Measurements from ENCODE around the gene MAP3K7CL. TPM values are rescaled to one million over a fixed set of nuclear protein-coding genes. Genes with fewer than 3 reads are reported as not detected.

Gene MAP3K7CL
- polyA plus RNA-seq, 1 donor (not counting 4 experiments of a cell fraction or from before 2014, with no cell fraction given), result 17.3 TPM

GRCh38 chr21:29218749-29219148 lies 88.3 kb downstream of the MAP3K7CL start:
- FAIRE-seq (no peak), DNase-seq (ENCODE audit: low read depth, low spot score) (no peak)
- H3K9me3 ChIP-seq (ENCODE audit: control insufficient read depth, low read depth, low read length), result no peaks in the 10 kb centered on the region
- H2AFZ ChIP-seq (ENCODE audit: control insufficient read depth, low read length), result no peak overlapping the region
- dilution Hi-C loops (cut with MboI; ENCODE audit: extremely low pct_ligation_motif_present, low sequenced_read_pairs), result no loop called here
- H3K27me3 ChIP-seq (ENCODE audit: control insufficient read depth, extremely low read depth, insufficient read depth, low read length), result no peaks in the 10 kb centered on the region
- no peak overlapping the region for H3K9ac ChIP-seq (ENCODE audit: control insufficient read depth, extremely low read depth, insufficient read depth, low read length)
- H3K4me1 ChIP-seq (ENCODE audit: control insufficient read depth, extremely low read depth, insufficient read depth, low read length), result peaks cover 16% of the 10 kb centered on the region
- no peak overlapping the region for H3K4me3 ChIP-seq (ENCODE audit: control insufficient read depth in 2 of 3, extremely low read depth in 1 of 3, insufficient read depth in 2 of 3, low read depth in 1 of 3, low read length in 3 of 3)
- H3K4me2 ChIP-seq (ENCODE audit: control insufficient read depth, extremely low read depth, insufficient read depth, low read depth, low read length), result no peak overlapping the region
- TF ChIP-seq EZH2 (IDR thresholded peaks at IDR 0.05; ENCODE audit: low read length), result no peak
- TF ChIP-seq, protein P1, sequence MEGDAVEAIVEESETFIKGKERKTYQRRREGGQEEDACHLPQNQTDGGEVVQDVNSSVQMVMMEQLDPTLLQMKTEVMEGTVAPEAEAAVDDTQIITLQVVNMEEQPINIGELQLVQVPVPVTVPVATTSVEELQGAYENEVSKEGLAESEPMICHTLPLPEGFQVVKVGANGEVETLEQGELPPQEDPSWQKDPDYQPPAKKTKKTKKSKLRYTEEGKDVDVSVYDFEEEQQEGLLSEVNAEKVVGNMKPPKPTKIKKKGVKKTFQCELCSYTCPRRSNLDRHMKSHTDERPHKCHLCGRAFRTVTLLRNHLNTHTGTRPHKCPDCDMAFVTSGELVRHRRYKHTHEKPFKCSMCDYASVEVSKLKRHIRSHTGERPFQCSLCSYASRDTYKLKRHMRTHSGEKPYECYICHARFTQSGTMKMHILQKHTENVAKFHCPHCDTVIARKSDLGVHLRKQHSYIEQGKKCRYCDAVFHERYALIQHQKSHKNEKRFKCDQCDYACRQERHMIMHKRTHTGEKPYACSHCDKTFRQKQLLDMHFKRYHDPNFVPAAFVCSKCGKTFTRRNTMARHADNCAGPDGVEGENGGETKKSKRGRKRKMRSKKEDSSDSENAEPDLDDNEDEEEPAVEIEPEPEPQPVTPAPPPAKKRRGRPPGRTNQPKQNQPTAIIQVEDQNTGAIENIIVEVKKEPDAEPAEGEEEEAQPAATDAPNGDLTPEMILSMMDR (optimal IDR thresholded peaks at IDR 0.05 in 1 of 3, IDR thresholded peaks at IDR 0.05 in 1 of 3, conservative IDR thresholded peaks at IDR 0.05 in 1 of 3; ENCODE audit: extremely low read depth in 1 of 3, insufficient read depth in 2 of 3, low read length in 3 of 3), result no peak
- H4K20me1 ChIP-seq (ENCODE audit: control insufficient read depth, extremely low read depth, insufficient read depth, low read length), result no peaks in the 10 kb centered on the region
- peak overlapping the region; percentile 29 for H3K27ac ChIP-seq (ENCODE audit: control insufficient read depth, insufficient read depth, low read length)
- H3K36me3 ChIP-seq (ENCODE audit: control insufficient read depth in 2 of 2, extremely low read depth in 1 of 2, insufficient read depth in 2 of 2, low read length in 2 of 2), result no peaks in the 10 kb centered on the region
- no peaks in the 10 kb centered on the region for H3K79me2 ChIP-seq (ENCODE audit: control insufficient read depth, insufficient read depth, low read length)
- no peaks in the 10 kb centered on the region for H3K9me1 ChIP-seq (ENCODE audit: control insufficient read depth, extremely low read depth, insufficient read depth, low read length)

DNA sequence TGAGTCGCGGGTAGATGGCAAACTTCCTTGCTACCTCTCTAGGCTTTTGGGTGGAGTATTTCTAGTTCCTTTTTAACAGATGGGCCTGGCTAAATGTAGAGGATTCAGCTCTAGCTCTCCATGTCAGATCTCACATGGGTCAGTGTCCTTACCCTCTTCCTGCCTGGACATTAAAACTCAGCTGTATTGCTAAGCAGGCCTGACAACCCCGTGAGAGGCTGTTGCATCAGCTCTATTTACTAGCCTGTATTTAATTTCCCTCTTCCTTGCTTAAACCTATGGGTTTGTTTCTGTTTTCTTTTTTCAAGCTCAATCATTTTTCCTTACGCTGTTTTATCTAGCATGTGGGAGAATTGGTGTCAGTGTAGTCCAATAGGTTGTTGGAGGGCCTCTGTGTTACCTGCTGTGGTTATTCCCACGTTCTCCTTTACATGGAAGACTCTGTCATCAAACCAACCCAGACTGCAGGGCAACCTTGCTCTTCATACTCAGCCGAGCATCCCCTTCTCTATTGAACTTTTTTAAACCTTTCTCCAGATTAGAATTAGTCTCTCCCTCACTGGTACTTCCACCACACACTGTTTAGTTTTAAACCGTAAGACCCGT lies 88.8 kb downstream of the MAP3K7CL start:
- no peaks in the 10 kb centered on the region for H3K9me3 ChIP-seq (ENCODE audit: control insufficient read depth, low read depth, low read length)
- no peaks in the 10 kb centered on the region for H3K27me3 ChIP-seq (ENCODE audit: control insufficient read depth, extremely low read depth, insufficient read depth, low read length)
- dilution Hi-C loops (cut with MboI; ENCODE audit: extremely low pct_ligation_motif_present, low sequenced_read_pairs), result no loop called here
- no peaks in the 10 kb centered on the region for H3K79me2 ChIP-seq (ENCODE audit: control insufficient read depth, insufficient read depth, low read length)
- H3K4me1 ChIP-seq (ENCODE audit: control insufficient read depth, extremely low read depth, insufficient read depth, low read length), result peaks cover 16% of the 10 kb centered on the region
- no peak overlapping the region for H3K4me2 ChIP-seq (ENCODE audit: control insufficient read depth, extremely low read depth, insufficient read depth, low read depth, low read length)
- no peak overlapping the region for H3K9ac ChIP-seq (ENCODE audit: control insufficient read depth, extremely low read depth, insufficient read depth, low read length)
- H3K9me1 ChIP-seq (ENCODE audit: control insufficient read depth, extremely low read depth, insufficient read depth, low read length), result no peaks in the 10 kb centered on the region
- FAIRE-seq, result peak; percentile 39
- DNase-seq (ENCODE audit: low read depth, low spot score), result no peak
- TF ChIP-seq EZH2 (IDR thresholded peaks at IDR 0.05; ENCODE audit: low read length), result no peak
- TF ChIP-seq, protein P1 (optimal IDR thresholded peaks at IDR 0.05 in 1 of 3, IDR thresholded peaks at IDR 0.05 in 1 of 3, conservative IDR thresholded peaks at IDR 0.05 in 1 of 3; ENCODE audit: extremely low read depth in 1 of 3, insufficient read depth in 2 of 3, low read length in 3 of 3), result no peak
- H2AFZ ChIP-seq (ENCODE audit: control insufficient read depth, low read length), result no peak overlapping the region
- peak overlapping the region; percentile 29 for H3K27ac ChIP-seq (ENCODE audit: control insufficient read depth, insufficient read depth, low read length)
- H4K20me1 ChIP-seq (ENCODE audit: control insufficient read depth, extremely low read depth, insufficient read depth, low read length), result no peaks in the 10 kb centered on the region
- no peaks in the 10 kb centered on the region for H3K36me3 ChIP-seq (ENCODE audit: control insufficient read depth in 2 of 2, extremely low read depth in 1 of 2, insufficient read depth in 2 of 2, low read length in 2 of 2)
- H3K4me3 ChIP-seq (ENCODE audit: control insufficient read depth in 2 of 3, extremely low read depth in 1 of 3, insufficient read depth in 2 of 3, low read depth in 1 of 3, low read length in 3 of 3), result no peak overlapping the region

Data from keratinocyte (primary cell).